ENCODE data around the gene TSPAN15.
A peak's percentile ranks its signal among the peaks of the same experiment; 100 is the strongest.
"Not testable (repeated sequence)": the region's sequence is repeated elsewhere in the genome, so short reads cannot be mapped to it uniquely, and the experiment has no call there.

Gene TSPAN15

DNA sequence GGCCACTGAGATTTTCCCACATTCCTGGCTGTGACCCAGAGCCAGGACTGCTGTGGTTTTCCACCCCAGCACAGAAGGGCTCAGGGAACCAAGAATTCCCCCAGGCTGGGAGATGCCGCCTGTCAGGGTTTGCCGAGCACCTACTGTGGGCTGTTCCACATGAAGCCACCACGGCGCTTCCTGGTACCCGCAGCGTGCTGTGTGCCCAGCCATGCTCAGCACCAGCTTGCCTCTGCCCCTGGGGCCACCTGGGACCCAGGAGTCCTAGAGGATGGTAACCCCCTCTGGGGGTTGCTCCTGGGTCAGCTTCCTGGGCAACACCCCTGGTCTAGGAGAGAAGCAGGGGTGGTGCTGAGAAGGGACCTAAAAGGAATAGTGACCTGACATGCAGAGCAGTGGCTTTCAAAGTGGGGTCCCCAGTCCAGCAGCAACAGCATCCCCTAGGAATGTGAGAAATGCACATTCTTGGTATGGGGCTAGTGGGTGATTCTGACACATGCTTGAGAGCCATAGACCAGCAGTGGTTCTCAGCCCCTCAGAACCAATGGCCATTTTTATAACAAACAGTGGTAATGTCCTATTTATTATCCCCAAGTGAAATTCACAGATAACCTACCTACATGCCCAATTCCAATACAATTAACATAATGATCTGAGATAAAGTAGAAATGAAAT is 53.4 kb downstream of the TSPAN15 start:
- DNase-seq: no peak

DNA sequence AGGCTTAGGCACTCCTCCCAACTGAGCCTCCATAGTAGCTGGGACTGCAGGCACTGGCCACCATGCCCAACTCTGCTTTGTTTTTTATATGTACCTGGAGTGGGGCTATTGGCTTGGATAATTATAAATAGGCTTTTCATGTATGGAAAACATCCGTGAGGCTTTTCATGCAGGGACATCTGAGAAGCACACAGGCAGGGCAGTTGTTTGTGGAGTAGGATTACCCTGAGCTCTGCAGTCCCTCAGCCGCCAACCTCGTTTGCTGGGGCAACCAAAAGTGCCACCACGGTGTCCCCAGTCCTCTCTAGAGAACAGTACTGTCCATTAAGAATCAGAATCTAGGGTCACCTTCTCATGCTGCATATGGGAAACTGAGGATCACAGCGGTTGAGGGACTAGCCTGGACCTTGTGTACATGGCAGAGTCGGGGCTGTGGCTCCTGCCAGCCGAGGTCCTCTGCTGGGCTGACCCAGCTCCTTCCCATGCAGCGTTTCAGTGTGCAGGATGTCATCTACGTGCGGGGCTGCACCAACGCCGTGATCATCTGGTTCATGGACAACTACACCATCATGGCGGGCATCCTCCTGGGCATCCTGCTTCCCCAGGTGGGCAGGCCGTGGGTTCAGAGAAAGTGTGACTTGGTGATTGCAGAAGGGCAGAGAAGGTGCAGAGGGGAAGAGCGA is 54.5 kb downstream of the TSPAN15 start:
- DNase-seq: no peak

DNA sequence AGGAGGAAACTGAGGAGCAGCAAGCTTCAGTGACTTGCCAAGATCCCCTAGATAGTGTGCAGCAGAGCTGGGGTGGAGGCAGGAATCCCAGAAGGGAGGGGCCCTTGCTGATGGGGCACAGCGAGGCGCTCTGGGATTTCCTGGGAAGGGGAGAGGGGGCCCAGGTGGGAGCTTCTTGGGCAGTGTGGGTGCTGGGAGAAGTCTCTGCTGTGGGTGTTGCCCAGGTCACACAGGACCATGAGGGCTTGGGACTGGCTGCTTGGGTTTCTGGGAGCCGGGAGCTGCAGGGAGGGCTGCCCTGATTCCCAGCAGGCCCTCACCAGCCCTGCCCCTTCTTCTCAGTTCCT is 55.2 kb downstream of the TSPAN15 start:
- no peak for DNase-seq

DNA sequence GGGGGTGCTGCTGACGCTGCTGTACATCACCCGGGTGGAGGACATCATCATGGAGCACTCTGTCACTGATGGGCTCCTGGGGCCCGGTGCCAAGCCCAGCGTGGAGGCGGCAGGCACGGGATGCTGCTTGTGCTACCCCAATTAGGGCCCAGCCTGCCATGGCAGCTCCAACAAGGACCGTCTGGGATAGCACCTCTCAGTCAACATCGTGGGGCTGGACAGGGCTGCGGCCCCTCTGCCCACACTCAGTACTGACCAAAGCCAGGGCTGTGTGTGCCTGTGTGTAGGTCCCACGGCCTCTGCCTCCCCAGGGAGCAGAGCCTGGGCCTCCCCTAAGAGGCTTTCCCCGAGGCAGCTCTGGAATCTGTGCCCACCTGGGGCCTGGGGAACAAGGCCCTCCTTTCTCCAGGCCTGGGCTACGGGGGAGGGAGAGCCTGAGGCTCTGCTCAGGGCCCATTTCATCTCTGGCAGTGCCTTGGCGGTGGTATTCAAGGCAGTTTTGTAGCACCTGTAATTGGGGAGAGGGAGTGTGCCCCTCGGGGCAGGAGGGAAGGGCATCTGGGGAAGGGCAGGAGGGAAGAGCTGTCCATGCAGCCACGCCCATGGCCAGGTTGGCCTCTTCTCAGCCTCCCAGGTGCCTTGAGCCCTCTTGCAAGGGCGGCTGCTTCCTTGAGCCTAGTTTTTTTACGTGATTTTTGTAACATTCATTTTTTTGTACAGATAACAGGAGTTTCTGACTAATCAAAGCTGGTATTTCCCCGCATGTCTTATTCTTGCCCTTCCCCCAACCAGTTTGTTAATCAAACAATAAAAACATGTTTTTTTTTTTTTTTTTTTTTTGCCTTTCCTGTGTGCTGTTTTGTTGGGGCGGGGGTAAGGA is 55.8 kb downstream of the TSPAN15 start:
- no peak for DNase-seq

DNA sequence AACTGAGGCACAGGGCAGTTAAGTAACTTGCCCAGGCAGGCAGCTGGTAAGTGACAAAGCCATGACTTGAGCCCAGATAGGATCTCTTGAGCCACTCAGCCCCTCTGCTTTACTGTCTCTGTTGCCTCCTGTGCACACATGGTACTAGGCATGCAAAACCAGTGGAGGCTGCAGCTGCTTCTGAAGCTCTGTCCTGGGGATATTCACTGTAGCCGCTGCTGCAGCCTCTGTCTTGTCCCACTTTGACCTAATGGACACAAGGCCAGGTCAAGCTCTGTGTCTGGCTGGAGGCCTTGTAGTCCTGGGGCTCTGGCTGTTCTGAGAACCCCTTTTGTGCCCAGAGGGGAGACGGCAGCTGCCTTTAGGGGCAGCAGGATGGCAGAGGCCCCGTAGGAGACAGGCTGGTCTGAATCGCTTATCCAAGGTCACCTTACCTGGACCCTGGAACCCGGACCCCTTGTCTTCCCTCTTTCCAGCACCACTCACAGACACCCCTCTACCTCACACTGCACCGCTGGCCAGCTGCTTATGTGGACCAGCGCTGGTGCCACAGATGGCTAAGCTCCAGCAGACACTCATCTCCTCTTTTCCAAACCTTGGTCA is 57.6 kb downstream of the TSPAN15 start:
- no peak for DNase-seq

DNA sequence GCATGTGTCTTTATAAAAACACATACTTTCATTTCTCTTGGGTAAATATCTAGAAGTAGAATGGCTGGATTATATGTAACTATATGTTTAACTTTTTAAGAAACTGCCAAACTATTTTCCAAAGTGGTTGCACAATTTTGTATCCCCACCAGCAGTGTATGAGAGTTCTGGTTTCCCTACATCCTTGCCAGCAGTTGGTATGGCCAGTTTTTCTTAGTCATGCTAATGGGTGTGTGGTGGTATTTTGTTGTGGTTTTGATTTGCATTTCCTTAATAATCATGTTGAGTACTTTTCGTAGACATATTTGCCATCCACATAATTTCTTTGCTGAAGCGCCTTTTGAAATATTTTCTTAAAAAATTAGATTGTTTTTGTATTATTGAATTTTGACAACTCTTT is 61.6 kb downstream of the TSPAN15 start:
- DNase-seq: no peak

DNA sequence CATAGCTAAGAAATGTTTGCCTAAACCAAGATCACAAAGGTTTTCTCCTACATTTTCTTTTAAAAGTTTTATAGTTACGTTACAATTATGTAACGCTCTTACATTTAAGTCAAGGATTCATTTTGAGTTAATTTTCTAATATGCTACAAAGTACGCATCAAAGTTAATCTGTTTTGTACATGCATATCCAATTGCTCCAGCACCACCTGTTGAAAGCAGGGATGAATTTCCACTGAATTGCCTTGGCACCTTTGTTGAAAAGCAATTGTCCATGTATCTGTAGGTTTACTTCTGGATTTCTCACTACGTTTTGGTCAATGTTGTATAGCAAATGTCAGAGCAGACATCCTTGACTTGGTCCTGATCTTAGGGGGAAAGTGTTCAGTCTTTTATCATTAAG is 62.4 kb downstream of the TSPAN15 start:
- DNase-seq: no peak

- peak; percentile 77 for DNase-seq
These were observed 64.5 kb downstream of the TSPAN15 start for GRCh38 chr10:69515699-69516259.

- DNase-seq: no peak
These were observed 65.1 kb downstream of the TSPAN15 start for GRCh38 chr10:69516316-69516715.

DNA sequence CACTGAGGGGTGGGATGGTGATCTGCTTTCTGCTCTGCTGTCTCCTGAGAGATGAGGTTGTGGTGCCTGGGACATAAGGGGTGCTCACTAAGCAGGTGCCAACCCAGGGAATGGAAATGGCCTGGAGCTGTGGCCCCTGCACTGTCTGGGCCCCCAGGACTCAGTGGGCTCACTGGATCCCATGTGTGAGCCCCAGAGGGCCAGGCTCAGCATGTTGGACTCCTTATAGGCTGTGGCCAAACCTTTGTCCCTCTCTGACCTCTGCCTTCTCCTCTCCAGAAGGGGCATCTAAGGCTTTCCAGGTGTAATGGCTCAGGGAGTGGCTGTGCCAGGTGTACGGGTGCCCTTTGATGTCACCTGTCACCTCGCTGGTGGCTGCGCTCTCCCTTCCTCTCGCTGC is 65.5 kb downstream of the TSPAN15 start:
- DNase-seq: no peak

DNA sequence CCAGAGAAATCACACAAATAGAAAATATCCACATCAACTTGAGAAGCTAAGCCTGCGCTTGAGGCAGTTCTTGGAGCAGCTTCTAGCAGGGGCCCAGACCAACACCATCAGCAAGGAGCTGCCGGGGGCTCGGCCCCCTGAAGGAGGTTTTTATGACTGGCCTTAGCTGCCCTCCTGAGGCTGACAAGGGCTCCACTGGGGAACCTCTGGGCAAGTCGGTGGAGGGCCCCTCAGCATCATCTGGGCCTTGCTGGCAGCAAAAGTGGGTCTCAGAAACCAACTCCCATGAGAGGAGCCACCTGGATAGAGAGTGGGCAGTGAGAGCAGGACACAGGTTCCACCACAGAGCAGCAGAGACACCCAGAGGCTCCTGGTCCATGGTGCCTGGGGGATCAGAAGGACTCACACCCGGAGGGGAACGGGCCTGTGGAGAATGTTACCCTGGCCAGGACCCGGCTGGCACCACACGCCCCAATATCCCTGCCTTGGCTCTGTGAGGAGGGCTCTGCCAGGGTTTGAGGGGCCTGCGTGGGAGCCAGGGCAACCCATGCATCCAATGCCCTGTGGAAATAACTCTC is 66.1 kb downstream of the TSPAN15 start:
- DNase-seq: no peak

DNA sequence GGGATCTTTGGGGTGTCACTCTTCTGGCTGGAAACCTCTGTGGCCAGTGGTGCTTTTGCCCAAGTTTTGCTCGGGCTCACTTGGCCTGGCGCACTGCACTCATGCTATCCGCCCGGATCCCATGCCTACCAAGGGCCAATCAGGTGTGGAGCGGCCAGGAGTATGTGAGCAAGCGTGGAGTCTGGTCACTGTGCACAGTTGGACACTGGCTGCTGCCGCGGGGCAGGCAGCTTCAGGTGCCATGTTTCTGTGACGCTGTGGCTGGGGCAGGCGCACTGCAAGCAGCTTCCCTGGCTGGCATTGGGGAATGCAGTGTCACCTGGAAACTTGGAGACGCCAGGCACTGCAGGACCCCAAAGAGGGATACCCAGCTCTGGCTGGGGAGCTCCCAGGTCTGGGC is 76.7 kb downstream of the TSPAN15 start:
- no peak for DNase-seq

- no peak for DNase-seq
These were observed 82.4 kb downstream of the TSPAN15 start for GRCh38 chr10:69533658-69534057.

GRCh38 chr10:69536521-69536920 is 85.3 kb downstream of the TSPAN15 start:
- DNase-seq: not testable (repeated sequence)

DNA sequence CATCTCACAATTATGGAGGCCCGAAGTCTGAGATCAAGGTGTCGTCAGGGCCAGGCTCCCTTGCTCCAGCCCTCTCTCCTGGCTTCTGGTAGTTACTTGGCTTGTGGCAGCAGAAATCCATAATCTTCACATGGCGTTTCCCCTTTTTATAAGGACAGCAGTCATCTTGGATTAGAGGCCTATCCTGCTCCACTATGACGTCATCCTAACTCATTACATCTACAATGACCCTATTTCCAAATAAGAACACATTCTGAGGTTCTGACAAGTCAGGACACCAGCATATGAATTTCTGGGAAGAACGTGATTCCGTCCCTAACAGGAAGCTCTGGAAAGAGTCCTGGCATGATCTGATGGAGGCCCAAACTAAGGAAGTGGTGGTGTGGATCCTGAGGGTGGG is 86.2 kb downstream of the TSPAN15 start:
- no peak for DNase-seq

DNA sequence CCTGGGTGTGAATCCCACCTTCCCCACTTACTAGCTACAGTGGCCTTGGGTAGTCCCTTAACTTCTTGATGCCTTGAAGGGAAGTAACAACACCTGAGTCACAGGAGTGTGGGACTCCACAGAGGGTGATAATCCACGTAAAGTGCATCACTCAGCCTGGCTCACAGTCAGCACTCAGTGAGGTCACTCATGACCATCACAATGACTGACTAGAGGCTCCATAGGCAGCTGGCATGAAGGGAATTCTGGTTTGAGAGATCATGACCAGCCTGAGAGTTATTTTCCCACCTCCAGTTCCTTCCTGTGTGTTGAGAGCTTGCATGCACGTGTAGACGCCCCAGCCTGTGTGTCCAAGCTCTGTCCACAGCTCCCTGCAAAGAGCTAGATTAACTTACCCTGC is 87.2 kb downstream of the TSPAN15 start:
- DNase-seq: no peak

DNA sequence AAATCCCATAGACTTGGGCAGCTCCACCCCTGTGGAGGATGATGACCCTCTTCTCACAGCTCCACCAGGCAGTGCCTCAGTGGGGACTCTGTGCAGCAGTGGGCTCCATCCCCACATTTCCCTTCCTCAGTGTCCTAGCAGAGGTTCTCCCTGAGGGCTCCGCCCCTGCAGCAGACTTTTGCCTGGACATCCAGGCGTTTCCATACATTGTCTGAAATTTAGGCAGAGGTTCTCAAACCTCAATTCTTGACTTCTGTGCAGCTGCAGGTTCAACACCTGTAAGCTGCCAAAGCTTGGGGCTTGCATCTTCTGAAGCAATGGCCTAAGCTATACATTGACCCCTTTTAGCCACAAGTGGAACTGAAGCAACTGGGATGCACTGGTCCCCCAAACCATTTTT is 90.2 kb downstream of the TSPAN15 start:
- no peak for DNase-seq

GRCh38 chr10:69549959-69550358 is 98.7 kb downstream of the TSPAN15 start:
- DNase-seq: no peak

- DNase-seq: no peak
These were observed 101.0 kb downstream of the TSPAN15 start for GRCh38 chr10:69552268-69552667.

DNA sequence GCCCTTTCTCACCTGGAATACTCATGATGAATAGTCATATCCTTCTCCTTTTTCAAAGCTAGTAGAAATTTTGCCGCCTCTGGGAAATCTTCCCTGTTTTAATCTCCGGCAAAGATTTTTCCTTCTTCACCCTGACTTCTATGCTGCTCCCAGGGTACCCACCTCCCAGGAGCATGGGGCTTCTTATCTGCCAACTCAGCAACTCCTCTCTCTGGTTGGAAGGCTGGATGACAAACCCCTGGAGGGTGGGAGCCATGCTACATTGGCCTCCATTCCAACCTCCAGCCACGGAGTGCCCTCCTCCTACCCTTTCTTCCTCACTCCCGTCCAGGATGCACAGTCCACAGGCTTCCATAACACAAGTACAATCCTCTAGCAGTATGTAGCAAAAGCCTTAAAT is 102.1 kb downstream of the TSPAN15 start:
- no peak for DNase-seq

- DNase-seq: no peak
These were observed 103.3 kb downstream of the TSPAN15 start for GRCh38 chr10:69554611-69555010.

All from T-helper 9 cell (primary cell).